ENCODE results near the gene TSSK2.

Gene TSSK2

GRCh38 chr22:19125011-19125410 is 6.1 kb upstream of the TSSK2 start:
- no peak for DNase-seq (ENCODE audit: low read depth)

DNA sequence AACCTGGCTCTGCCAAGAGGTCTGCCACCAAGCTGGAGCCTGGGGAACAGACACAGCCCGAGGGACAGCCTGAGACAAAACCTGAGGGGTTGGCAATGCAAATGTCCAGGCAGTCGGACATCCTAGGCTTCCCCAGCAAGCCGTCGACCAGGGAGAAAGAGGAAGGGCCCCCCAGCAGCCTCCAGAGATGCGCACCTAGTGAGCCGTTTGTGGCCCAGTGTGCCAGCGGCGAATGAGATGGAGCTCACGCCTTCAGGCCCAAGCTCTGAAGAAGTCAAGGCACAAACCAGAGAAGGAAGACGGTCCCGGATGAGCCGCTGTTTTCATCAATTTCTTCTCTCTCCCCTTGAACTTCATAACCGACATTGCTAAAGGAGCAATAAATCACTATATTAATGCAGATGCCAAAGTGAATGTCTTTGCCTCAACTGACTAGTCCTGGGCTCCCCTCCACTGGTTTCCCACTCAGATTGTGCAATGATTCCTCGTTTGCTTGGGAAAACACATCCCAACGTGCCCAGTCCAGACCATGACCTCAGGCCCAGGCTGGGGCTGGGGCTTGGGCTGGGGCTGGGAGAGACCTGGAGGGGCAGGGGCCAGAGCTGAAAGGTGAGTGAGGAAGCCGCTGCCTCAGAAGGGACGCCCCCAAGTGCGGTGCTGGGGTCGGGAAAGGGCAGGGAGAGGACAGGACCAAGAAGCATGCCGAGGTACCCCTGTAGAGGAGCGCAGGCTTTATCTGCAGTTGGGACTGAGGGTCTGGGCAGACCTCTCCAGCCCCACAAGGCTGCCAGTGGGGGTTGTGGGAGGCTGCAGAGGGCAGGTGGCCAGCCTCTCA is 5.4 kb upstream of the TSSK2 start:
- no peak for DNase-seq (ENCODE audit: low read depth)

DNA sequence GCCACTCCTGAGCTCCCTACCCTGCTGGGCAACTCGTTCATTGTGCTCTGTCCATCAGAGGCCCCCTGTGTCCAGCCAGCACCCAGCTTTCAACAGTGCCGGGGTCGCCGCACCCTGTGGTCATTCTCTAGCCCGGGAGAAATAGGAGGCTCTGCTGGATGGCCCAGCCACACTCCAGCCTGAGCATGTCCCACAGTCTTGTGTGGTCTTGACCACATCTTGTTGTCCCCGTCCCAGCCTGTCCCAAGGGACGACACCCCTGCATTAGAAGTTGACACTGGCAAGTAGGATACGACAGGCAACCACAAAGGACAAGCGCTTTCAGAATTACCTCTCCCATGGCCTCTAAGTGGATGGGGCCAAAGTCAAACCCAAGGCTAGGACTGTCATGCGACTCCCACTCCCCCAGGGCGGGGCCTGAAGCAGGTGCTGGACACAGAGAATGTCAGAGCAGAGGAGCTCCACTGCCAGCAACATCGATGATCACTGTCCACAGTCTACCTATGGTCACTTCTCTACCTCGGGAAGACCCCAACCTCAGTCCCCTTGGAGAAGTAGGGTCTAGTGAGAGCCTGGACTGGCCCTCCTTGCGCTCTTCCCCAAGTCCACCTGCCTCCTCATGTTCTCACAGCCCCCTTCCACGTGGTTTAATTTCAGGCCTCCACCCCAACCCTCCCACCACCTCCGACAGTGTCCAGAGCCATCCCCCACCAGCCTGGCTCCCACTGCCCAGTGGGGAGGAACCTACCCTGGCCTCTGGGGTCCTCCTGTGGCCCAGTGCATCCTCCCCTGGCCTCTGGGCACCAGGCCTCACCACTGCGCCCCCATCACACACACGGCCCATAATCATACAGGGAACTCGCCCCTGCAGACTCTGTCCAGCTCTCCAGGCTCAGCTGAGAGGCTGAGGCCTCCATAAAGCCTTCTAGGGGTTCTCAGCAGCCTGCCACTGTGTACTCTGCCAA is 4.5 kb upstream of the TSSK2 start:
- no peak for DNase-seq (ENCODE audit: low read depth)

DNA sequence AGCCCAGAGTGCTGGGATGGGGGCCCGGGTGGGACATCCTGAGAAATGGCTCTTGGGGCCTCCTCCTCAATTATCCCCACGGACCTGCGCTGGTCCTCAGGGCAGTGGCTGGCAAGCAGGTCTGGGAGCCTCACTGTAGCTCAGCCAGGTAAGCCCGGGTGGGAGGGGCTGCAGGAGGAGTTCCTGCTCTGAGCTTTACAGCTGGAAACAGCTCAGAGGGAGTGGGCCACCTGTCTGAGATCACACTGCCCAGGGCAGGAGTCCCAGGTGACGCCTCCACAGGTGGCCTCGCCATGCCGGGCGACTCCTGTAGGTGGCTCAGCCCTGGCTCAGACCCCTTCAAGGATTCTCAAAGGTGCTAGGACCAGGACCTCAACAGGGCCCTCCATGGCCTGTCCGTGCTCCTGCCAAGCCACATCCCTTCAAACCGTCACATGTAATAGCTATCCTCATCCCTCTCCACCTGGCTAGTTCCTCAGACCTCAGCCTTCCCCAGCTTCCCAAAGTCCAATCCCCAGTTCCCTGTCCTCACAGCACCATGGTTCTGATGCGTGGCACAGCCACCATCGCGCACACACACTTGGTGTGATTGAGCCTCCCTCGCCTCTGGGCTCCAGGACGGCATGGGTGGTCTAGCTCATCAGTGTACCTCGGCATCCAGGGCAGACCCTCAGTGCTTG is 3.6 kb upstream of the TSSK2 start:
- no peak for DNase-seq (ENCODE audit: low read depth)

DNA sequence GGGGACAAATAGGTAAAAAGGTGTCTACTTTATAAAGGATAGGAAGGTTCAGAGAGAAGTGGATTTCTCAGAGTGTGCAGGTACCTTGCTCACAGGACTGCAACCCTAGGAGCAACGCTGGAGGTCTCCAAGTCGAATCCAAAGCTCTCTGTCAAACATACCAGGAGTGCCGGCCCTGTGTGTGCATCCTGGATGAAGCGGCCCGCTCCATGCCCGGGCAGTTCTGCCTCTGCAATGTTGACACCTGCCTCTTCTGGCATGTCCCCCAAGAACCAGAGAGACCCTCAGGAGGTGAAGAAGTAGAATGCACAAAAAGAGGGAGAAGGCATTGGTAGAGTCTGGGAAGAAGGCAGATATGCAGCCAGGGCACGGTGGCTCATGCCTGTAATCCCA is 3.1 kb upstream of the TSSK2 start:
- no peak for DNase-seq (ENCODE audit: low read depth)

DNA sequence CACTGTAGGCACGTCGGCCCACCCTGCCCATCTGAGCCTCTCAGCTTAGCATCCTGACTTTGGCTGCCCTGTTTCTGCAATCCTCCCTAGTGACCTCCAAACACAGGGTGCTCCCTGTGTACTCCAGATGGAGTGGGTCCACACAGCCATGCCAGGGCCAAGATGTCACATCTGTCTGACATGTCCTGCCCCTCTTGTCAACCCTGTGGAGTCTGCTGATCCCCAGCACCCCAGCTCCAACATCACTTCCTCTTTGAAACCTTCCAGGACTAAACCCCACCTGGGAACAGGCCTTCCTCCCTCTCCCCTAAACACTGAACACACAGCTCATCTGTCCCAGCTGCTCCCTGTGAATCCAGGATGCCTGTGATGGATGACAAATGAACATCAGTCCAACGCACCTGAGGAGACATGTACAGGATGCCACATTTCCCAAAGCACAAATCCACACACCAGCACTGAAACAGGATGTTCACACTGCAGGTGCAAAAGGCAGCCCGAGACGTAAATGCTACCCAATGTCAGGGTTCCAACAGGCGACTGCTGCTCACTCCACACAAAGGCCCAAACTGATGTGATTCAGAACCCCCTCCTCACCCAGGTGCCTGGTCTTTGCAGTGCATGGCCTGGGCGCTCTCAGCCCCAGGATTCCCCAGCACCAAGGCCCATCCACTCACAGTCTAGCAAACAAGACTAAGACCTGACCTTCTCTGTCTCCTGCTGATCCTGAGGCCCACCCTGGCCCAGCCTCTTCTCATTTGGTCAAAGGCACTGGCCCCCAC is 2.0 kb upstream of the TSSK2 start:
- DNase-seq (ENCODE audit: low read depth) = no peak

DNA sequence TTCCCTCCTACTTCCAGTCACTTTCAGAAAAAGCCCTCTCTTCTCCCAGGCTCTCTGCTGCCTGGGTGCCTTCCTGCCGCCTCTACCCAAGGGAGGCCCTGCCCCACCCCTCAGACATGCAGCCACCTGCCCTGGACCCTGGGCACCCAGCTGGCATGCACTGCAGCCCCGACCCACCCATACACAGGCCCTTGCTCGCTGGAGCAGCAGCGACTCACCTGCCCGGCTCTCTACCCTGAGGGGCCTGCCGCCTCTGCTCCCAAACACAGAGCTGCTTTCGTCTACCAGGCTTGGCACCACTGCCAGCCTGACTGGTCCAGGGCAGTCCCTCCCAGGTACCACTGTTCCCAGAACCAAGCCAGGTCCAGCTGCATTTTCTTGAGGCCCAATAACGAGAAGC is 1.2 kb upstream of the TSSK2 start:
- no peak for DNase-seq (ENCODE audit: low read depth)

GRCh38 chr22:19131685-19132015 is 542 bp downstream of the TSSK2 start:
- no peak for DNase-seq (ENCODE audit: low read depth)

- DNase-seq (ENCODE audit: low read depth) = no peak
These were observed 1.0 kb downstream of the TSSK2 start for GRCh38 chr22:19132153-19132552.

DNA sequence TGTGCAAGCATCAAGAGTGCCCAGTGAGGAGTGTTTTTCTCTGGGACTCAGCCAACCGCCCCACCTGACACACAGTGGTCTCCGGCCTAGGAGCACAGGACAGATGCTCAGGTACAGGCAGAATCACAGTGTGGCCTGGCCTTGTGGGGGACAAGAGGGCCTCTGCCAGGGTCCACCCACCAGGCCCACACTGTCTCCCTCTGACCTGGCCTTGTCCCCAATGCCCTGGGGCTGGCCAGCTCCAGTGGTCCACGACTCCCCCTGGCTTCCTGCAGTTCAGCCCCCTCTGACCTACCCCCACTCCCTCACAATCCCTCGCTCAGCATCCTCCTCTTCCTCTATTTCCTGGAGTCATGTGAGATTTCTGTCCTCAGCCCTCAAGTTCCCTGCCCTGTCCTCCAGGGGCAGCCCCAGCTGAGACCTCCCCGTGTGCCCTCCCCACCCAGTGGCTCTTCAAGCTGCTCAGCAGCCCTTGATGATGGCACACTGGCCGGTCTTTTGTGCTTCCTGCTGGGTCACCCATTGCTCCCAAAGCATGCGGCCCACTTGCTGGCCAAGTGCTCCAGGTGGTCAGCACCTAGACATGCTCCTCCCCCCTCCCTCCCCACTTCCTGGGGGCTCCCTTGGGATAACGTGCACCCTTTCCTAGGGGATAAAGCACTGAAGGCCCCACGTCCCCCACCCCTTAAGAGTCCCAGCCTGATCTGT is 1.7 kb downstream of the TSSK2 start:
- DNase-seq (ENCODE audit: low read depth) = no peak

GRCh38 chr22:19133561-19133960 is 2.5 kb downstream of the TSSK2 start:
- DNase-seq (ENCODE audit: low read depth) = no peak

GRCh38 chr22:19134176-19134831 is 3.2 kb downstream of the TSSK2 start:
- no peak for DNase-seq (ENCODE audit: low read depth)

DNA sequence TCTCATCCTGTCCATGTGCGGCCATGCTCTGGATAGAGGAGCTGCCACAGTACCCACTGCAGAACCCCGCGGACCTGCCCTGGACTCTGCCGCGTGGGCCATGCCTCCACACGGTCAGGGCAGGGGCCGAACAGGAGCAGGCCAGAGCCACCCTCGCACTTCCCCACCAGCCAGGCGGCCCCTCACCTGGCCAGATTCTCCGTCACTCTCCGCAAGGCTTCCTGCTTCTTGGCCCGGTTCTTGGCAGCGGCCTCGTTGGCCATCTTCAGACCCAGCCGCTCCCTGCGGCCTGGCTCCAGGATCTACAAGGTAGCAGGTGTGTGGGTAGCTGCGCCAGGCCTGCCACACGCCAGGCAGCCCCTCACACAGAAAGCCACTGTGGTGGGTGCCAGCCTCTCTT is 3.8 kb downstream of the TSSK2 start:
- no peak for DNase-seq (ENCODE audit: low read depth)

DNA sequence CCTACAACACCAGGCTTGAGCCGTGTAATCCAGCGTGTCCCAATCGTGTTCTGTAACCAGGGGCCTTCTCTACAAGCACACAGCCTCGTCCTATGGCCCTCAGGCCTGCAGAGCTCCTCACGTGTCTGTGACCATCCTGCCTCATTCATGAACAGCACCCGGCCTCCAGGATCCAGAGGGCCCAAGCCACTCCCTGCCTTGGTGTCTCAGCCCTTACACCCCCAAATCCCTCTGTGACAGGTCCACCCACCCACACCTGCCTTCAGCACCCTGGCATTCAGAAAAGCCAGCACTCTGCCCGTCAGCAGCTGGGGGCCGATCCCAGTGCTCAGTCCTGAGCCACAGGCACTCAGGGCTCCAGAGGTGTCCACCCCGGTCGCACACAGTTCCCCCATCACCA is 5.8 kb downstream of the TSSK2 start:
- DNase-seq (ENCODE audit: low read depth) = no peak

DNA sequence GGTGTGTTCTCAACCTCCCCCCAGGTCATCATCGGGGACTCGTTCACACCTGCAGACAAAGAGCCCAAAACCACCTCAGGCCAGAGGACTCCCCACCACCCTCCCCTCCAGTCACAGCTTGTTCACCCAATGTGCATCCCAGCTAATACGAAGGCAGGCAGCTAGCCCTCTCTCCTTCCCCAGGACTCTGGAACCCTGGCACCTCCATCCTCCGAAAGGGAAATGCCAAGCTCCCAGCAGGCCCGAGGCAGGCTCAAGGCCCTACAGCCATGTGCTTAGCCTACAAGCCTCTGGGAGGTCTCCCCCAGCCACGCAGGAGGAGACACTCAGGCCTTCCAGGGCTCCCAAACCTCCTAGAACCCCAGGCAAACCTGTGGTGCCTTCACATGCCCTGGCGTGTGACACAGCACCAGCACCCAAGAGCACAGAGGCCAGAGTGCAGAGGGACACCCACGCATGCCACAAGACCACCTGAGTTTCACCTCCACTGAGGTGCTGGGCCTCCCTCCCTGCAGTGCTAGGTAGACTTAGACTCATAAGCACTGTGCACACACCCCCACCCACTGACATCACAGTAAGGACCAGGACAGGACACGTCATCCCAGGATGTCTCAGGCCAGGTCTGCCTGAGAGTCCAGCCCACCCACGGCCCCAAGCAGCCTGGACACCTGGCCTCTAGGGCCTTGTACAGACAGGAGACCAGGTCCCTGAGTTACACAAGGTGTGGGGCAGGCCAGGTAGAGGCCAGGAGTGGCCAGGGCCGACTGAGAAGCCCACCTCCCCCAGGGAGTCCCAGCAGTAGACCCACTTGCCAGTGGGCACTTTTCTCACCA is 6.5 kb downstream of the TSSK2 start:
- no peak for DNase-seq (ENCODE audit: low read depth)

DNA sequence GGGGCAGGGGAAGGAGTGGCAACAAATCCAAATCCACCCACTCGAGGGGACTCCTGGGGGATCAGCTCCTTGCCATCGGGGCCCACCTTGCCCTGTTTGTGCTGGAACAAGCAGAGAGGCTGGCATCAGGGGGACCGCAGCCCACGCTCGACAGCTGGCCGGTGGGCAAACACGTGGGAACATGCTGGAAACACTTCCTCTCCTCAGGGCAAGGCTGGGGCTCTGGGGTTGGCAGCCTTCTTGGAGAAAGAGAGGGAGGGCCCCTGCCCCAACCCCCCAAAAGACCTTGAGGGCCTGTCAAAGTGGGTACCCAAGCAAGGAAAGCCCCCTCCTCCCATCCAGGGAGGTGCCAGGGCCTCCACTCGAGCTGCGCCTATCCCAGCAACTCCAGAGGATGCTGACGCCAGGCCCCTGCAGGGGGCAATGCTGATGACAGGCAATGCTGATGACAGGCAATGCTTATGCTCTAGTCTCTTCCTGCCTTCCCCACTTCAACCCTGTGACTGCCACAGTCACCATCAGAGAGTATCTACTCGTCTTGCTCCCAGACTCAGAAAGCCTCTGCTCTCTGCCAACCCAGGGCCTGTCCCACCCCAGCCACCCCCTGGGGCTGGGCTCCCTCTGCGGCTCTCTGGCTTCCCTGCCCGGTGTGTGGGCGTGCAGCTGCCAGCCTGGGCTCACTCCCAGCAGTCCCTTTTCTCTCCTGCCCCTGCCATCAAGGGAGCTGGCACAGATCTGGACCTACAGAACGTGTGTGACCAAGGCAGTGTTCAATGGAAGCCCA is 7.3 kb downstream of the TSSK2 start:
- no peak for DNase-seq (ENCODE audit: low read depth)

DNA sequence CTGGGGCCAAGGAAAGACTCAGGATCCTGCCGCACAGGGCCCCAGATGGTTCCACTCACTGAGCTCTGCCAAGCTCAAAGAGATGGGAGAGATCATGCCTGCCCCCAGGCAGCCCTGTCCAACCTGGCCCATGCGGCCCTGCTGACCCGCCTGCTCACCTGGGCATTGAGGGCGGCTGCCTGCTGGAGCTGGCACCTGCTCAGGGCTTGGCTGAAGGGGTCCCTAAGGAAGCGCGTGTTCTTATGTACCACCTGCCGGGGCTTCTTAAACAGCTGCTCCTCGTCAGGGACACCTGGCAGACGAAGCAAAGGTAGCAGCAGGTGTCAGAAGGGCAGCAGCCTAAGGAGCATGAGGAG is 7.9 kb downstream of the TSSK2 start:
- DNase-seq (ENCODE audit: low read depth) = no peak

- DNase-seq (ENCODE audit: low read depth) = no peak
These were observed 8.9 kb downstream of the TSSK2 start for GRCh38 chr22:19139974-19140373.

- no peak for DNase-seq (ENCODE audit: low read depth)
These were observed 11.3 kb downstream of the TSSK2 start for GRCh38 chr22:19142394-19142793.

All from stimulated activated CD8-positive, alpha-beta memory T cell treated with anti-CD3 and anti-CD28 coated beads, Interleukin-15, amount 100 ng/mL, for 1 hour (primary cell).